ENCODE data around the gene STIM1. TPM values are rescaled to one million over a fixed set of nuclear protein-coding genes. Genes with fewer than 3 reads are reported as not detected.

The STIM1 gene
- total RNA-seq, 1 donor from 2014 or later: 60.8 TPM

GRCh38 chr11:3826721-3827120 is 28.7 kb upstream of the STIM1 start:
- no peak for TF ChIP-seq CTCF (IDR thresholded peaks at IDR 0.05; ENCODE audit: insufficient read depth, low read length, severe bottlenecking)
- DNase-seq (ENCODE audit: low read depth) (no peak), FAIRE-seq (no peak)
- H3K27me3 ChIP-seq (ENCODE audit: control insufficient read depth, insufficient read depth, low read length): no peaks in the 10 kb centered on the region
- peaks cover 14% of the 10 kb centered on the region for H3K36me3 ChIP-seq (ENCODE audit: control insufficient read depth, insufficient read depth, low read length)
- no peak overlapping the region for H3K4me3 ChIP-seq (ENCODE audit: low read depth, low read length)

- FAIRE-seq: no peak
- H3K36me3 ChIP-seq (ENCODE audit: control insufficient read depth, insufficient read depth, low read length): peaks cover 14% of the 10 kb centered on the region
- no peaks in the 10 kb centered on the region for H3K27me3 ChIP-seq (ENCODE audit: control insufficient read depth, insufficient read depth, low read length)
- TF ChIP-seq CTCF (IDR thresholded peaks at IDR 0.05; ENCODE audit: insufficient read depth, low read length, severe bottlenecking): no peak
- no peak for DNase-seq (ENCODE audit: low read depth)
- no peak overlapping the region for H3K4me3 ChIP-seq (ENCODE audit: low read depth, low read length)
Measured at GRCh38 chr11:3827434-3828186, 27.9 kb upstream of the STIM1 start.

- H3K4me3 ChIP-seq (ENCODE audit: low read depth, low read length): no peak overlapping the region
- peaks cover 12% of the 10 kb centered on the region for H3K36me3 ChIP-seq (ENCODE audit: control insufficient read depth, insufficient read depth, low read length)
- no peaks in the 10 kb centered on the region for H3K27me3 ChIP-seq (ENCODE audit: control insufficient read depth, insufficient read depth, low read length)
- FAIRE-seq (no peak), DNase-seq (ENCODE audit: low read depth) (no peak)
- TF ChIP-seq CTCF (IDR thresholded peaks at IDR 0.05; ENCODE audit: insufficient read depth, low read length, severe bottlenecking): no peak
Measured at GRCh38 chr11:3830088-3830487, 25.4 kb upstream of the STIM1 start.

GRCh38 chr11:3830730-3831129 is 24.7 kb upstream of the STIM1 start:
- TF ChIP-seq CTCF (IDR thresholded peaks at IDR 0.05; ENCODE audit: insufficient read depth, low read length, severe bottlenecking): no peak
- FAIRE-seq: no peak

GRCh38 chr11:3831378-3832239 is 23.9 kb upstream of the STIM1 start:
- no peak for TF ChIP-seq CTCF (IDR thresholded peaks at IDR 0.05; ENCODE audit: insufficient read depth, low read length, severe bottlenecking)

More at GRCh38 chr11:3830730-3831129, 24.7 kb upstream of the STIM1 start:
- peaks cover 12% of the 10 kb centered on the region for H3K36me3 ChIP-seq (ENCODE audit: control insufficient read depth, insufficient read depth, low read length)
- no peaks in the 10 kb centered on the region for H3K27me3 ChIP-seq (ENCODE audit: control insufficient read depth, insufficient read depth, low read length)
- no peak for DNase-seq (ENCODE audit: low read depth)
- H3K4me3 ChIP-seq (ENCODE audit: low read depth, low read length): no peak overlapping the region

More at GRCh38 chr11:3831378-3832239, 23.9 kb upstream of the STIM1 start:
- DNase-seq (ENCODE audit: low read depth) (no peak), FAIRE-seq (no peak)
- Histone ChIP-seq H3K36me3 (ENCODE audit: control insufficient read depth, insufficient read depth, low read length) (peaks cover 12% of the 10 kb centered on the region), H3K27me3 (ENCODE audit: control insufficient read depth, insufficient read depth, low read length) (no peaks in the 10 kb centered on the region), H3K4me3 (ENCODE audit: low read depth, low read length) (no peak overlapping the region)

Measured in bronchial epithelial cell (primary cell).